GM12892 (cell line): ENCODE results near the gene TMEM178B.

ENCODE experiments used
- POLR2A ChIP-seq: IDR thresholded peaks from 2 replicates; pipeline ENCODE4 v1.6.1; 2011; ENCODE audit warnings: low read depth, low read length, control low read depth
- POLR2AphosphoS5 ChIP-seq: IDR thresholded peaks from 2 replicates; pipeline ENCODE4 v1.6.1; 2011; ENCODE audit warnings: low read depth, low read length, control low read depth

GRCh38 chr7:141468341-141468740 is 394.5 kb downstream of the TMEM178B start:
- TF ChIP-seq POLR2A (no peak), POLR2AphosphoS5 (no peak)
